HPDE6-E6E7 (cell line): ENCODE measurements around the gene ANTKMT.
"Not testable (repeated sequence)": the region's sequence is repeated elsewhere in the genome, so short reads cannot be mapped to it uniquely, and the experiment has no call there.

Source experiments
- DNase-seq: peaks from one replicate; pipeline ENCODE4 v3.0.0; 2011; ENCODE audit warnings: missing footprints; ENCODE audit errors: extremely low spot score

Gene ANTKMT

DNA sequence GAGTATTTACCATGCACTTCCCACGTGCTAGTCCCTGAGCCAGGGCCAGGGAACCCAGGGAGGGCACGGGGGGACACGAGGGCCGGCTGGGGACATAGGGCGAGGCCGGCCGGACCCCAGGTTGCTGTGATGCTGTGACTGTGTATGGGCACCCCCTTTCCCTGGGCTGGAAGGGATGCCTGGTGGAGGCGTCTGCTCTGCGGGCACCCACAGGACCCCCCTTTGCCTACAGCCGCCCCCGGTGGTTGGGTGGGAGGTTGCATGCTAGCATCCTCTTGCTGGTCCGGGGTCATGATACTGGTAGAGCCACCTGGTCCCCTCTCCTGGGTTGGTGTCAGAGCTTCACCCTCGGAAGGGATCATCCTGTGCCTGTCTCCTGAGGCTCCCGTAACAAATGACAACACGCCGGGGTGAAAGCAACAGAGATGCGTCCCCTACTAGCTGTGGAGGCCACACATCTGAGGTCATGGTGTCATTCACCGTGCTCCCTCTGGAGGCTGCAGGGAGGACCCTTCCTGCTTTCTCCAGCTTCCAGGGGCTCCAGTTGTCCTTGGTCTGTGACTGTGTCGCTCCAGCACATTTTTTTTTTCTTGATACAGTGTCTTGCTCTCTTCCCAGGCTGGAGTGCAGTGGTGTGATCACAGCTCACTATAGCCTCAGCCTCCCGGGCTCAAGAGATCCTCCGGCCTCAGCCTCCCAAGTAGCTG is 23.0 kb downstream of the ANTKMT start:
- no peak for DNase-seq

DNA sequence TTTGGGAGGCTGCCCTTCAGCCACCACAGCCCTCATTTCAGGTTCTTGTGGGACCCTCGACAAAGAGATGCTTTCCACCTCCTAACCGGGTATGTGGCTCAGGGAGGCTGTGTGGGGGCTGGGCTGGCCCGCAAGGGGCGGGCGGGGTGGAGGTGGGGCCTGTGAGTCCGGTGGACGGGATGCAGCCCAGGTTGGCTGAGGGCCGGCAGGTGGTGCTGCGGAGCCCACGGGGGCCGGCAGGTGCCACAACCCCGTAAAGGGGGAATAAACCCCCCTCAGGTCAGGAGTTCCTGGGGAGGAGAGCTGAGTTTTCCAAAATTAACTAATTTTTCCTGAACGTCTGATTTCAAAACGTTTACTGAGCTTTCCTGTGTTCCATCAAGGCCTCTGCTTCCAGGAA is 24.8 kb downstream of the ANTKMT start:
- peak; percentile 58 for DNase-seq

- no peak for DNase-seq
Measured at GRCh38 chr16:746637-747036, 25.7 kb downstream of the ANTKMT start.

GRCh38 chr16:747978-748746 is 27.2 kb downstream of the ANTKMT start:
- no peak for DNase-seq

GRCh38 chr16:749010-749409 is 28.1 kb downstream of the ANTKMT start:
- DNase-seq = no peak

- DNase-seq = no peak
Measured at GRCh38 chr16:750485-750884, 29.5 kb downstream of the ANTKMT start.

DNA sequence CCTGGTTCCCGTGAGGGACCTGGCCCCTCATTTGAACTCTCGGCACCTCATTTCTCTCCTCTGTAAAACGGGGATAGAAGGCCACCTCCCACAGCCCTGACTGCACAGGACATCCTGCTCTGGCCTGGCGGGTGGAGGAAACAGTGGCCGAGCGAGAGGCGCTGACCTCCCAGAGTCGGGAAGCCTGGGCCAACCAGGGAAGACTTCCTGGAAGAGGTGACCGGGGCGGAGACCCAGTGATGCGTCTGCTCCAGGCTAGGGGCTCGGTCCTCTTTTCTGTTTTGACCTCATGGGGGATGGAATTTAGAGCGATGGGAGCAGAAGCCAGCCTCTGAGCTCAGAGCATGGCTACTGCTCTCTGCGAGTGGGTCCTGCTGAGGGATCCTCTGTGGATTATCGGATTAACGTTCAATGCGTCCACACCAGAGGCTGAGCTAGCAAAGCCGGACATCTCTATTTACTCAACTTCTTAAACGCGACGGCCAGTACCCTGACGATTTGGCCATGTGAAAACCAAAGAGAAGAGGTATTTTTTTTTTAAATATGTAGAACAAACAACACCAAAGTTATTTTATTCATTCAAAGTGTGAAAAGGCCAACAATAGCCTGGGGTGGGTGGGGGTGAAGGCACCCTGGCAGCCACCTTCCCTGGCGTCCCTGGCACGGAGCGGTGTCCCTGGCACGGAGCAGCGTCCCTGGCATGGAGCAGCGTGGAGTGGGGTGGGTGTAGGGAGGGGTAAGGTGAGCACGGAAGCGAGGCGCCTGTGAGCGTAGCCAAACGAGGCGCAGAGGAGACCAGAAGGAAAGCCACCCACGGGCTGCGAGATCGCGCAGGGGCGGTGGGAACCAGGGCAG is 30.4 kb downstream of the ANTKMT start:
- DNase-seq = no peak

- no peak for DNase-seq
Measured at GRCh38 chr16:752007-752312, 31.0 kb downstream of the ANTKMT start.

DNA sequence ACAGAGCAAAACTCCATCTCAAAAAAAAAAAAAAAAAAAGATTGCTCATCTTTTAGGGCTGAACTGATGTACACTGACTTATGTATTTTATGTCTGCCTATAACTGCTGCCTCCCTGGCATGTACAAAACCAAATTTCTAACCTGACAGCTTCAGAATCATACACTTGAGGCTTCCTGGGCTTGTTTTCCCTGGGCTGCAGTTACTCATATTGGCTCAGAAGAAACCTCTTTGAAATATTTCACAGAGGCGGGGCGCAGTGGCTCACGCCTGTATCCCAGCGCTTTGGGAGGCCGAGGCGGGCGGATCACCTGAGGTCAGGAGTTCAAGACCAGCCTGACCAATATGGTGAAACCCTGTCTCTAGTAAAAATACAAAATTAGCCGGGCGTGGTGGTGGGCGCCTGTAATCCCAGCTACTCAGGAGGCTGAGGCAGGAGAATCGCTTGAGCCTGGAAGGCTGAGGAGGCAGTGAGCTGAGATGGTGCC is 33.2 kb downstream of the ANTKMT start:
- not testable (repeated sequence) for DNase-seq

- no peak for DNase-seq
Measured at GRCh38 chr16:754656-755055, 33.7 kb downstream of the ANTKMT start.

DNA sequence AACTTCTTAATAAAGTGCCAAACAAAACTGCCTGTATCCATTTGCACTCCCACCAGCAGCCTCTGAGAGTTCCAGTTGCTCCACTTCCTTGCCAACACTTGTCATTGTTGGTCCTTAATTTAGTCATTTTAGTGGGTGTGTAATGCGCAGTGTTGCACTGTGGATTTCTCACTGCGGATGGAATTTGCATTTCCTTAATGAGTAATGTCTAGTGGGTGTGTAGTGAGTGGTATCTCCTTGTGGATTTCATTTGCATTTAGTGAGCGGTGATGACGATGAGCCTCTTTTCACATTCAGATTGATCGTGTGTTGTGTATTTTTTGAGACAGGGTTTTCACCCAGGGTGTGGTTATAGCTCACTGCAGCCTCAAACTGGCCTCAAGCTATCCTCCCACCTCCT is 35.5 kb downstream of the ANTKMT start:
- DNase-seq = no peak

DNA sequence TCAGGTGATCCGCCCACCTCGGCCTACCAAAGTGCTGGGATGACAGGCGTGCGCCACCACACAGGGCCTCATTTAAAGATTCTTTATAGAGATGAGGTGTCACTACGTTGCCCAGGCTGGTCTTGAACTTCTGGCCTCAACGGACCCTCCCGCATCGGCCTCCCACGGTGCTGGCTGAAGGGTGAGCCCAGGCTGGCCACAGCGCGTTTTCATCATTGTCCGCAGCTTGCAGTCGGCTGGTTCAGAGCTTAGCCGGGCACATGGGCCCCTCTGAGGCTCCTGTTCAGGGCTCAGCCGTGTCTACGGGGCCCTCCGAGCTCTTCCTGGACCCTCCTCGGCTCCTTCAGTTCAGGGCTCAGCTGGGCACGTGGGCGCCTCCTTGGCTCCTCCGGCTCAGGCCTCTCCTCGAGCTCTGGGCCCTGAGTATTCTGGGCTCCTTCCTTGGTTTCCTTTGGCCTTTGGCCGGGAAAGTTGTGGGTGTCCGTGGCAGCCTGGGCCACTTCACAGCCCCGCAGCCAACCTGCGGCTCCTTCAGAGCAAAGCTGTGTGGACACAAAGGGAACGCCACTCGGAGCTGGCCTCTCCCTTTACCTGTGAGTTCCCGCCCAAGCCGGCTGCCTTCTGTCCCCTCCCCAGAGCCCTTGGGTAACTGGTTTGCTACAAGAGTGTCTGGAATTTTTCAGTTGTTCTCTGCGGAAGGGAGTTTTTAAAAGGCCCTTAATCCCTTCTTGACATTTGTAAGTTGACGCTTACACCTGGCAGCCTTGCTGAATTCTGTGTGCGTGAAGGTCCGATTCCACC is 38.4 kb downstream of the ANTKMT start:
- DNase-seq = no peak

DNA sequence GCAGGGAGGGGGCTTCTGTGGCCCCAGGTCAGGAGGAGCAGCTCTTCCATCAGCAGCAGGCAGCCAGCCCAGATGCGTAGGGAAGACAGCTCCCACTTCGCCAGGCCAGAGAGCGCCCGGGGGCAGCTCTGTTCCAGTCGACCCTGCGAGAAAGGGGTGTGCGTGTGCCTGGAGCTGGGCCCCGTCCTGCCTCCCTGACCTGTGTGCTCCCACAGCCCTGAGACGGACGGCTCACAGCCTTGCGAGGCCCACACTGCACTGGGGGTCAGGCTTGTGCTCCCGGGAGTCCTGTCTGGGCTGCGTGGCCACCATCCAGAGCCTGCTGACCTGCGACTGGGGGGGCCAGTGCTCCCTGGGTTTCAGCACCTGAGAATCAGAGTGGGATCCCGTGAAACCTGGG is 39.1 kb downstream of the ANTKMT start:
- no peak for DNase-seq

DNA sequence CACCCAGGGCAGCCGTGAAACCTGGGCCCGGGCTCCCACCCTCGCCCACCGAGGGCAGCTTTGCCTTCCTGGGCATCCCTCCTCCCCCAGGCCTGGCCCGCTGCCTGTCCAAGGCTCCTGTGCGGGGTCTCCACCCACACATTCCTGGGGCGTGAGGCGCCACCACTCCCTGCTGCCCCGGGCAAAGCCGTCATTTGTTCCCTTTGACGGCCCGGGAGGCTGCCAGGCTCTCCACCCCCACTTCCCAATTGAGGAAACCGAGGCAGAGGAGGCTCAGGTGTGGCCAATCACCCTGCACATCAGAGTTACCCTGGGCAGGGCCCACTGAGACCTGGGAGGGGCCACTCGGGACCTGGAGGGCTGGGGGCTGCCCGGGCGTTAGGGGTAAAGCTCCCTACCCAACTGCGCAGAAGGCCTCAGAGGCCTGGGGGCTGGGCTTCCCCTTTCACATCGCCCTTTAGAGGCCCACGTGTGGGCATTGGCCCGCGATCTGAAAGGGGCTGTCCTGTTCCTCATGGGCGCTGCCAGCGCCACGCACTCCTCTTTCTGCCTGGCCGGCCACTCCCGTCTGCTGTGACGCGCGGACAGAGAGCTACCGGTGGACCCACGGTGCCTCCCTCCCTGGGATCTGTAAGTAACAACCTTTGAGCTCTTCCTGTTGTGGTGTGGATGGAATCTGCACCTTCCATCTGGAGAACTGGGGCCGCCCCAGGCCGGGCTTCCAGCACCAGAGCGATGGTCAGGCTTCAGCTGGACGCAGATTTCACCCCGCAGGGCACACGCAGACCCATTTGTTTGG is 39.8 kb downstream of the ANTKMT start, which contains the start of gene MSLN:
TSS of gene MSLN (plus strand) at position 190 of the 799 bp plus-strand sequence. CDS start 1,947 bp downstream, outside the sequence.
- DNase-seq = peak; percentile 72

DNA sequence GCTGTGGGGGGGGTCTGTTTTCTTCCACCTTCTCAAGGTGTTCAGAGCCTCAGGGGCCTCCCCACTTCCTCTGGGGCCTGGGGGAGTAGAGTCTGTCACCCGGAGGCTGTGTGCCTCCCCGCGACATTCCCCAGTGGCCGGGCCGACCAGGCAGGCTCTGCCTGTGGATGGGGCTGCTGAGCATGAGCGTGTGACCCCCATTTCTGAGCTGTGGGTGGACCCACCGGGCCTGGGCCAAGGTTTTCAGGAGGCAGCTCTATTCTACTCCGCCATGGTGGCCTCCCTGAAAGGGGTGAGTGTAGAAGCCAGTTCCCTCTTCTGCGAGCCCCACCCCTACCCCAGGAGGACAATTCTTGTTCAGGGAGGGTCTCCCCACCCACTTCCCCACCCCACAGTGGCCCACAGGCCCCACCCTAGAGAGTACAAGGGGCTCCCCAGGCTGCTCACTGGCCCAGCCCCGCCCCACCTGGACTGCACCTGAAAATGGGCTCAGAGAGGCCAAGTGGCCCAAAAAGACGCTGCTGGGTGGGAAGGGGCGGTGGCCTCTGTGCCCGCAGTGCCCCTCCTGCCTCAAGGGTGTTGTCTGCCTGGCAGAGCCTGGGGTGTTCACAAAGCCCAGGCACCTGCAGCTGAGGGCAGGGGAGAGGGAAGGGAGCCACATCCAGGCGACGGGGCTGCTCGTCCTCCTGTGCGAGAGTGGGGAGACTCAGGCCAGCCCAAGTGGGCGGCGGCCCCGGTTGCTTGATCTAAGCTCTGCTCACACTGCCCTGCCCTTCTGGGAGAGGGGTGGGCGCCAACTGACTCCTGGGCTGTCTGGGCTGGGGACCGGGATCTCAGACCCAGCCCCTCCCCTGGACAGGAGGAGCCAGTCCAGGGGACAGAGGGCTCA is 40.9 kb downstream of the ANTKMT start:
- DNase-seq = no peak

GRCh38 chr16:762595-763268 is 41.8 kb downstream of the ANTKMT start:
- no peak for DNase-seq

- no peak for DNase-seq
Measured at GRCh38 chr16:763369-764183, 42.6 kb downstream of the ANTKMT start.

DNA sequence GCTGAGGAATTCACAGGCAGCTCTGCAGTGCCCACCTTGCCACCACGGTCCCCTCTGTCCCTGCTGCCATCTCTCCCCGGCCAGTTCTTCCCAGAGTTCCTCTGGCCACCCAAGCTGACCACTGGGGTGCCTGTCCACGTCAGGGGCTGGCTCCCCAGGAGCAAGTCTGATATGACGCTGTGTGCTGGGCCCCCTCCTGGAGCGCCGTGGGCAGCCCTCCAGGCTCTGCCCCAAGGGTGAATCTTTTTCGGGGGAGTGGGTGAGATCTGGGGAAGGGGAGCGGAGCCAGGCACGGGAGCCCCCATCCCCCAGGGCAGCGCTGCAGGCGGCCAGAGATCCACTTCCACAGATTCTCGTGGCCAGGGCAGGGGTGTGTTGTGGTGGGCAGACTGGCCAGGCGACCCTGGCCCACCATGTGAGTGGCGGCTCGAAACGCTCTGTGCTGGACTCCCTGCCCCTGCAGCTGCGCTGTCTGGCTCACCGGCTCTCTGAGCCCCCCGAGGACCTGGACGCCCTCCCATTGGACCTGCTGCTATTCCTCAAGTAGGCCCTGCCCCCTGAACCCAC is 43.3 kb downstream of the ANTKMT start:
- no peak for DNase-seq
